Vagina (tissue), 2 donors: ENCODE measurements around the gene ADSS2.

Experiments
- CTCF ChIP-seq, 3 experiments: fragments of 450-650 bp in 2 of 3; fragments of 200-600 bp in 1 of 3; sonication (generic) in 1 of 3; IDR thresholded peaks; one replicate each; pipeline ENCODE4 v1.5.1; 2017 to 2019; ENCODE audit warnings: antibody characterized with exemption in 3 of 3, mild to moderate bottlenecking in 2 of 3, moderate library complexity in 2 of 3
- POLR2AphosphoS5 ChIP-seq, 2 donors: sonication (generic); formaldehyde crosslinking; IDR thresholded peaks; one replicate each; pipeline ENCODE4 v1.9.0; 2017; ENCODE audit warnings: antibody characterized with exemption in 2 of 2, mild to moderate bottlenecking in 2 of 2, low read depth in 1 of 2; ENCODE audit not compliant: insufficient read depth in 1 of 2

GRCh38 chr1:244386595-244386994 is 65.1 kb downstream of the ADSS2 start:
- TF ChIP-seq CTCF (IDR thresholded peaks at IDR 0.05) (no peak), POLR2AphosphoS5 (IDR thresholded peaks at IDR 0.05; ENCODE audit: insufficient read depth in 1 of 2, low read depth in 1 of 2) (no peak)
